ENCODE results near the gene SORCS2.

SORCS2 gene

GRCh38 chr4:7328913-7329638, 136.7 kb downstream of the SORCS2 start:
- no peak for ATAC-seq

- ATAC-seq: no peak
Observed at GRCh38 chr4:7330031-7330596, 137.8 kb downstream of the SORCS2 start.

DNA sequence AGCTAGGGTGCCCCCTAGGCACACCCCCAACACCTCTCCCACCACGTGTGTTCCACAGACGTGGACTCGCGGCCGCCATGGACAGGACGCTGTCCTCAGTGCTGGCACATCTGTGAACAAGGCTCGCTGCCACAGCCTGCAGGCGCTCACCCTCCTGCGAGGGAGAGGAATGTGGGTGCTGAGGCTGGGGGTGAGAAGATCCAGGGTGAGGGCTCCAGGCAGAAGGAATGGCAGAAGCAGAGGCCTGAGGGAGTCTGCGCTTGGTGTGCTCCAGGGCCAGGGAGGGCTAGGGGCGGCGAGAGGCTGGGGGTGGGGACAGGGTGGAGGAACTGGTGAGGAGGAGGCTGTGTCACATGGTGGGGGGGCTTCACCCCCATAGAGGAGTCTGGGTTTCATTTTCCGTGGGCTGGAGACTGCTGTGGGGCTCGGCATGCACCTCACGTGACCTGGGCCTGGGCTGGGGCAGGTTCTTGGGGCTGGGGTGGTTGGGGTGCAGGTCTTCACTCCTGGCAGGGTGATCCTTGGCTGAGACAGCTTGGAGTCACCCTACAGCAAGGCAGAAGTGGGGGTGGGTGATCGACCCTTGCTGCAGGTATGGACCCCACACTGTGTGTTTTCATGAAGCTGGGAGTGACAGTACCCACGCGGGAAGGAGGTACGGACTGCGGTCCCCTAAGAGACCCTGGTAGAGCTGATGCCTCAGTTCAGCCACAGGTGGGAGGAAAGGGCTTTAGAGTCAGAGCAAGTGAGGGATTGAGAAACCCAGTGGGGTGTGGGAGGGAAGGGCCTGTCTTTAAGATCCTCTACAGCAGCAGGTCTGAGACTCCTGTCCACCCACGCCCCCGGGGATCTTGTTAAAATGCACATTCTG, 138.7 kb downstream of the SORCS2 start:
- no peak for ATAC-seq

- ATAC-seq: no peak
Observed at GRCh38 chr4:7331682-7332000, 139.3 kb downstream of the SORCS2 start.

DNA sequence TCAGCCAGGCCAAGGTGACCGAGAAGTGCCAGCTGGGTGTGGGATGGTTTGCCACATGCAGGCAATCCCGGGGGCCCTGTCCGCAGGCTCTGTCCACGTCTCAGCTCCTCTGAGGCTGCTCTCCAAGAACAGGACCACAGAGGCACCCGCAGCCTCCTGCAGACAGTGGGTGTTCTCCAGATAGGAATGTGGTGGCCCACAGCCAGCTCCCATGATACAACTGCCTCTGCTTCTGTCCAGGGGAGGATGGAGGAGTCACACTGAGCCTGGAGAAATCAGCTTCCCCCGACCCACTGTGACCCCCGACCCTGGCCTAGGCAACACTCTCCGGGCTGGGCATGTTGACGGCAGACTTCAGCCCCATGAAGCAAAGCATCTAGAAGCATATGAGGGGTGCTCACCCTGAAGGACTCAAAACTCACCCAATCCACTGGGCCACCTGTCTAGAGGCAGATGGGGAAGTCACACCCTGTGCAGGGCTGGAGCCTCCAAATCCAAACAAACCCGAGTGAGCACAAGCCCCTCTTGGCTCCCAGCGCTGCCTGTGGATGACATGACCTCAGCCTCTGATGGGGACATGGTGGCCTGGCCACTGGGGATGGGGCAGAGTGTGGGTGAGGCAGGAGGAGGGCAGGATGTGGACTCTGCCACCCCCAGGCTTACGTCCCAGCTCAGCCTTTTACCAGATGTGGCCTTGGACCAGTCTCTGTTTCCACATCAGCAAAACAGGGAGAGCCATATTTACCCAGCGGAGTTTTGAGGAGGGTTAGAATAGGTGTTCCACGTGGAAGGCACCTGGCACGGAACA, 140.1 kb downstream of the SORCS2 start:
- ATAC-seq: no peak

DNA sequence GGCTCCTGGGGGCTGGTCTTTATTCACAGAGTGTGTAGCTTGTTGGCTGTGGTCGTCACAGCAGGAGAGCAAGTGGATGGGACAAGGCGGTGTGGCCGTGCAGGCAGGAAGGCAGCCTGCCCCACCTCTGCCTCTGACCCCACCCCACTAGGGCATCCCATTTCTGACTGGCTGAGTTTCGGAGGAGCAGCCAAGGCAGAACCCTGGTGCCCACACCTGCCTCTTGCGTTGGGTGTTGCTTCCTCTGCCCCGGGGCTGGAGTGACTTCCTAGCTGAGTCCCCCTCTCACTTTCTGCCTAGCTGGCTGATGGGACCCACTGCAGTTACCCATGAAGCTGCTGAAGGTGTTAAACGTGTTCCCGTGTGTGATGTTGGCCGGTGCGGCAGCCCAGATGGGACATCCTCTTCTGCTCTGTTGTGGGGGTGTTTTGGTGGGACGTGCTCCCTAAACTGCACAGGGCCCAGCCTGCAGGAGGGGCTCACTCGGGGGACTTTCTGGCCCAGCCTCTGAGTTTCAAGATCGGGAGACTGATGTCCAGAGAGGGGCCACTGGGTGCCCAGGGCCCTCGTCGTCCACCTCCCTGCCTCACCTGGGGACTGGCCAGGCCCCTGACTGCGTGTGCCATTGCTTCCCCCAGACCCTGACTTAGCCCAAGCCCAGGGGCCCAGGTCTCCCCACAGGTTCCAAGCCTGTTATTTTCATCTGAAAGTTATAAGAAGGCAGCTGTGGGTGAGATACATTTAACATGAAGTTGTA, 140.9 kb downstream of the SORCS2 start:
- no peak for ATAC-seq

DNA sequence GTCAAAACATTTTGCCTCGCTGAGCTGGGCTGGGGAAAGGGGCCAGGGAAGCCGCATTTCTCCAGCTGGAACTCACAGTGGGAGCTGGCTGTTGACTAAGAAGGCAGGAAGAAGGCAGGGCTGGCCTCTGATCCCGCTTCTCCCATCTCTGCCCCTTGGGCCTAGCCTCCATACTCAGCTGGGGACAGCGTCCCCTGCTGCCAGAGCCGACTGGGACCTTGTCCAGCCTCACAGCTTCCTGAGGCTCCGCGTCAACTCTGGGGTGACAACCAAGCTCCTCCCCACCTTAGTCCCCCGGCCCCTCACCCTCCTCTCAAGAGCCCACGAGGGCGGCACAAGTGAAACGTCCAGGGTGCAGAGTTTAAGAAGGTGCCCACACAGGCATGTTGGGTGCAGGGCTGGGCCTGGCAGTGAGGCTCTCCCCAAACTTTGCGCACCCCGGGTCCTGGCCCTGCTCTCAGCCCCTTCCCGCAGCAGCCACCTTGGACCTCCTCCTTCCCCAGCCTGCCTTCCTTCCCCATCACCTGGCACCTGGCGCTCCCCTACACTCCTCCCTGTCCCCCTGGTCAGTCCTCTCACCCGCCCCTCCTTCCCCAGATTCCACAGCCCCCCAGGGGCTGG, 141.6 kb downstream of the SORCS2 start:
- no peak for ATAC-seq

DNA sequence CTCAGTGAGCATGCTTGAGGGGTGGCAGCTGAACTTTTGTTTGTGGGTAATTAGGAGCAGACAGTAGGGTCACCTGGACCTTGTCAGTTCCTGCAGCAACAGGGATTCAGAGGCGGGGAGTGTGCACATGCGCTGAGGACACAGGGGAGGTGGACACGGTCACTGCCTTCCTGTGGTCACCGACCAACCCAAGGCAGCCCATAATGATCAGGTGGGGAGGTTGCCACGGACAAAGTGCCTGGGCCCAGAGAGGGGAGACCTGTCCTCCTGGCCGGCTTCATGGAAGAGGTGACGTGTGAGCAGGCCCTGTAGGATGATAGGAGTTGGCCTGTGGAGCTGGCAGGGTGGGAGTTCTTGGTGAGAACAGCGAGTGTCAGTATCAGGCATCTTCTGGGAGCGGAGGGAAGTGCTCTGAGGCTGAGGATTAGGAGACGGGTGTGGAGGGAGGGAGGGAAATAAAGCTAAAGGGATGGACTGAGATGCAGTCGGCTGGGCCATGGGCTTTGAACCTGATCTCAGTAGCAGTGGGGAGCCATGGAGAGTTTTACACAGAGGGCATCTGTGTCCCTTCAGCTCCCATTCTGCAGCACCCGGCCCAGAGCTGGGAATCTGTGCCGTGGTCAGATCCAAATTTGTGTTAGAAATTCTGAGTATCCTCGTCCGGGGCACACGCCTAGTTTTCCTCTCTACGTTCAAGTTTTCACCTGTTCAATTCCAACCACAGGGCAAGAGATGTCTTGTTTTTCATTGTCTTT, 142.4 kb downstream of the SORCS2 start:
- no peak for ATAC-seq

GRCh38 chr4:7335344-7336066, 143.2 kb downstream of the SORCS2 start:
- no peak for ATAC-seq

DNA sequence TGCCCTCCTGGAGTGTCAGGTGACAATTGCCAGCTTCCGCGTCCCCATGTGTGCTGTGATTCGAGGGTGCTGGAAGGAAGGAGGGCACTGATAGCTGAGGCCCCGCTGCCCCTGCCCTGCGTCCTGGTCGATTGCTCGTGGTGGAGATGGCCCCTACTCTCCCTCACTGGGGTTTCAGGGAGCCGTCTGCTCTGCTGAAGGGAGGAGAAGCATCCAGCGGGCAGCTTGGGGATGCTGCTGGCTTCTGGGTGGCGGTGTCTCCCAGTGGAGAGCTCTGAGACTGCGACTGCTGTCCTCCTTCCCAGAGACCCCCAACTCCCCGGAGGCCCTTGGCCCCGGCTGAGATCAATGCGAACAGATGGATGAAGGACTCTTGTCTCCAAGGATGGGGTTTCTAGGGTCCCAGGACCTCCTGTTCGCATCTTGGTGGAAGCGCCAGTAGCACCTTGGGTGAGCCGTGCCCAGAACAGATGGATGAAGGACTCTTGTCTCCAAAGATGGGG, 143.8 kb downstream of the SORCS2 start:
- ATAC-seq: no peak

- no peak for ATAC-seq
Observed at GRCh38 chr4:7336732-7337131, 144.4 kb downstream of the SORCS2 start.

DNA sequence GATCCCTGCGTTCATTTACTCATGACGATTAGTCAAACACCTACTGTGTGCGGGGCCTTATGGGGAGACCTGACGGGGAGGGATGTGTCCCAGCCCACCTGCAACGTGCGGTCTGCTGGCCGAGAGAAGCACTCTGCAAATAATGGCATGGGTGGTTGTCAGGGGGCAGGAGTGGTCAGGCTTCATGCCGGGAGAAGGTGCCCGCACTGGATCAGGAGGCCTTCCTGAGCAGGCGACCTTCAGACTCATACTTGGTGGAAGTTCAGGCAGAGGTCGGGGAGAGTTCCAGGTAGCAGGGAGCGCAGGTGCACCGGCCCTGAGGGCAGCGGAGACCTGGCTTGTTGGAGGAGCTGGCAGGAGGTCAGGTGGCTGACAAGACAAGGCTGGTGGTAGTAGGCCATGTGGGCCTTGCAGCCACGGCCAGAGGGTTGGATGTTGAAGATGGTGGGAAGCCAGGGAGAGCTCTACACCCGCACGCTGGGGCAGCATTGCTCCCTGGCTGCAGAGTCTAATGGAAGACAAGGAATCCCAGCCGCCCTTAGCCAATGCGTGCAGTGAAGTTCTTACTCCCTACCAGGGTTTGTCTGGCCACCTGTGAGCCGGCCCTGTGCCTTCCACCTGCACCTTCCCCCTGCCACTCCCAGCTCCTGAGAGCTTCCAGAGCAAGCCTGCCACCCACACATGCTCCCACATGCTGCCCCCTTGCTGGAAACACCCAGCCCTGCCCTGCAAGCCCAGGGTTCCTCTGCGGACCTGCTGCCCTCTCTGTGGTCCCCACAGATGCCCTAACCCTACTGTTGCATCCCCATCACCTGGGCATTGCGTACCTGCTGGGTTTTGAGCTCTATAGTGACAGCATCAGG, 145.1 kb downstream of the SORCS2 start:
- ATAC-seq: no peak

DNA sequence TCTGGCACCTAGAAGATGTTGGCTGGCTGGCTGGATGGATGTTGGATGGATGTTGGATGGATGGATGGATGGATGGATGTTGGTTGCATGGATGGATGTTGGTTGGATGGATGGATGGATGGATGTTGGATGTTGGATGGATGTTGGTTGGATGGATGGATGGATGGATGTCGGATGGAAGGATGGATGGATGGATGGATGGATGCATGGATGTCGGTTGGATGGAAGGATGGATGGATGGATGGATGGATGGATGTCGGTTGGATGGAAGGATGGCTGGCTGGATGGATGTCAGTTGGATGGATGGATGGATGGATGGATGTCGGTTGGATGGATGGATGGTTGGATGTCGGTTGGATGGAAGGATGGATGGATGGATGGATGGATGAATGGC, 145.7 kb downstream of the SORCS2 start:
- no peak for ATAC-seq

- no peak for ATAC-seq
Observed at GRCh38 chr4:7338876-7339623, 146.7 kb downstream of the SORCS2 start.

GRCh38 chr4:7339751-7340552, 147.6 kb downstream of the SORCS2 start:
- no peak for ATAC-seq

DNA sequence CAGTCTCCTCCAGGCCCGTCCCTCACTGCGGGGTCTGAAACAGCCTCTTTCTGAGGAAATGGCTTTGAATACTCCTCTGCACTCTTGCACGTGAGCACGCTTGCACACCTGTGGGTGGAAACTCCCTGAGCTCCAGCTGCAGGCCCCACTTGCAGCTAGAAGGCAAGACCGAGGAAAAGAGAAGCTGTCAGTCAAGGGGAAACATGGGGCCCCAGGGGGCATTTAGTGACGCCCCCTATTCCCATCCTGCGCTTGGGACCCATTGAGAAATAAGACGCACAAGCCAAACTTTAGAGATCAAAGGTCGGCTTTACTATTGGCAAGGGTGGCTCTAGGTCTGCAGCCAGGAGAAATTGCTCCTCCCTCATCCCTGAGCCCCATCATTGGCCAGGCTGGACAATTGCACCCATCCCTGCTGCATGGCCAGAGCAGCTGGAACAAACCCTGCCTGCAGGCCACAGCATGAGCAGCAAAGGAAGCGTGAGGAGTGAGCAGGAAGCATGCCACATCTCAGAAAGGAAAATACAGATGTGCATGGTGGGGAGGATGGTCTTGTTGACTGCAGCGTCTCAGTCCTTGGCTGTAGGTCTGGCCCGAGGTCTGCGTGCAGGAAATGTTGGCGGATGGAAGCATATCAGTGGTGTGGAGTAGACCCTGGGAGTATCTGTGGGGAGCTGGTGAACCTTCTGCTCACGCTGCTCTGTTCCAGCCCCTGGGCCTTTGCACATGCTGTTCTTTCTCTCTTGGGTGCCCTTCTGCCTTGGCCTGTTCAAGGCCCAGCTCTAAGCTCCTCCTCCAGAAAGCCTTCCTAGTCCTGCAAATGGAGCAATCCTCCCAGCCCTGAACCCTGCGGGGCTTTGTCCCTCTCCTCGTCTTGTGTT, 148.5 kb downstream of the SORCS2 start:
- no peak for ATAC-seq
